ENCODE data around the gene CYP1B1.
A peak's percentile ranks its signal among the peaks of the same experiment; 100 is the strongest.
"Not testable (repeated sequence)": the region's sequence is repeated elsewhere in the genome, so short reads cannot be mapped to it uniquely, and the experiment has no call there.

CYP1B1 gene

GRCh38 chr2:38075507-38076151, at the start of gene CYP1B1:
Gene CYP1B1 (minus strand): TSS chr2:38076151. CDS start chr2:38075388, 763 bp downstream.
- DNase-seq (ENCODE audit: low spot score), result no peak

GRCh38 chr2:38125007-38125406, 49.1 kb upstream of the CYP1B1 start:
- no peak for DNase-seq (ENCODE audit: low spot score)

GRCh38 chr2:38123911-38124310, 48.0 kb upstream of the CYP1B1 start:
- no peak for DNase-seq (ENCODE audit: low spot score)

GRCh38 chr2:38122344-38122743, 46.4 kb upstream of the CYP1B1 start:
- DNase-seq (ENCODE audit: low spot score), result no peak

GRCh38 chr2:38121481-38121880, 45.5 kb upstream of the CYP1B1 start:
- no peak for DNase-seq (ENCODE audit: low spot score)

GRCh38 chr2:38120829-38121228, 44.9 kb upstream of the CYP1B1 start:
- DNase-seq (ENCODE audit: low spot score), result no peak

- DNase-seq (ENCODE audit: low spot score), result no peak
Observed at GRCh38 chr2:38120264-38120592, 44.3 kb upstream of the CYP1B1 start.

GRCh38 chr2:38116762-38117161, 40.8 kb upstream of the CYP1B1 start:
- no peak for DNase-seq (ENCODE audit: low spot score)

GRCh38 chr2:38115216-38116032, 39.5 kb upstream of the CYP1B1 start:
- peak; percentile 60 for DNase-seq (ENCODE audit: low spot score)

GRCh38 chr2:38113981-38114708, 38.2 kb upstream of the CYP1B1 start:
- DNase-seq (ENCODE audit: low spot score), result no peak

GRCh38 chr2:38113051-38113450, 37.1 kb upstream of the CYP1B1 start:
- DNase-seq (ENCODE audit: low spot score), result no peak

- DNase-seq (ENCODE audit: low spot score), result not testable (repeated sequence)
Observed at GRCh38 chr2:38111350-38111749, 35.4 kb upstream of the CYP1B1 start.

- DNase-seq (ENCODE audit: low spot score), result no peak
Observed at GRCh38 chr2:38109732-38110181, 33.8 kb upstream of the CYP1B1 start.

- no peak for DNase-seq (ENCODE audit: low spot score)
Observed at GRCh38 chr2:38108907-38109731, 33.2 kb upstream of the CYP1B1 start.

- no peak for DNase-seq (ENCODE audit: low spot score)
Observed at GRCh38 chr2:38107738-38108410, 31.9 kb upstream of the CYP1B1 start.

- no peak for DNase-seq (ENCODE audit: low spot score)
Observed at GRCh38 chr2:38106405-38107094, 30.6 kb upstream of the CYP1B1 start.

- DNase-seq (ENCODE audit: low spot score), result no peak
Observed at GRCh38 chr2:38105922-38106321, 30.0 kb upstream of the CYP1B1 start.

GRCh38 chr2:38104598-38104997, 28.6 kb upstream of the CYP1B1 start:
- DNase-seq (ENCODE audit: low spot score), result no peak

- DNase-seq (ENCODE audit: low spot score), result no peak
Observed at GRCh38 chr2:38100328-38100727, 24.4 kb upstream of the CYP1B1 start.

GRCh38 chr2:38099099-38100028, 23.4 kb upstream of the CYP1B1 start:
- DNase-seq (ENCODE audit: low spot score), result no peak
